Stimulated activated naive CD8-positive, alpha-beta T cell treated with anti-CD3 and anti-CD28 coated beads, Interleukin-15, amount 100 ng/mL, for 72 hours (primary cell): Measurements from ENCODE around the gene DRAM2.

Experiments
- ATAC-seq: fragments of 150-1000 bp; cut with Tn5 transposase; 2 replicates; pipeline ENCODE4 v1.10.0; 2021; ENCODE audit warnings: mild to moderate bottlenecking, moderate library complexity
- DNase-seq, 2 donors: peaks; one replicate each; pipeline ENCODE4 v3.0.0; 2021 to 2022
- H3K27ac Mint-ChIP-seq, 2 donors: one replicate each; pipeline ENCODE4 v1.8.0; 2022; ENCODE audit warnings: mild to moderate bottlenecking in 2 of 2, mixed read lengths in 2 of 2, moderate library complexity in 2 of 2
- H3K27me3 Mint-ChIP-seq: one replicate; pipeline ENCODE4 v1.8.0; 2022; ENCODE audit warnings: mixed read lengths
- H3K4me1 Mint-ChIP-seq: one replicate; pipeline ENCODE4 v1.8.0; 2022; ENCODE audit warnings: mild to moderate bottlenecking, mixed read lengths
- H3K4me3 Mint-ChIP-seq, 2 donors: one replicate each; pipeline ENCODE4 v1.8.0; 2022; ENCODE audit warnings: mild to moderate bottlenecking in 2 of 2, mixed read lengths in 2 of 2, moderate library complexity in 1 of 2
- H3K9me3 Mint-ChIP-seq, 2 donors: one replicate each; pipeline ENCODE4 v1.8.0; 2022; ENCODE audit warnings: mixed read lengths in 2 of 2

The DRAM2 gene

DNA sequence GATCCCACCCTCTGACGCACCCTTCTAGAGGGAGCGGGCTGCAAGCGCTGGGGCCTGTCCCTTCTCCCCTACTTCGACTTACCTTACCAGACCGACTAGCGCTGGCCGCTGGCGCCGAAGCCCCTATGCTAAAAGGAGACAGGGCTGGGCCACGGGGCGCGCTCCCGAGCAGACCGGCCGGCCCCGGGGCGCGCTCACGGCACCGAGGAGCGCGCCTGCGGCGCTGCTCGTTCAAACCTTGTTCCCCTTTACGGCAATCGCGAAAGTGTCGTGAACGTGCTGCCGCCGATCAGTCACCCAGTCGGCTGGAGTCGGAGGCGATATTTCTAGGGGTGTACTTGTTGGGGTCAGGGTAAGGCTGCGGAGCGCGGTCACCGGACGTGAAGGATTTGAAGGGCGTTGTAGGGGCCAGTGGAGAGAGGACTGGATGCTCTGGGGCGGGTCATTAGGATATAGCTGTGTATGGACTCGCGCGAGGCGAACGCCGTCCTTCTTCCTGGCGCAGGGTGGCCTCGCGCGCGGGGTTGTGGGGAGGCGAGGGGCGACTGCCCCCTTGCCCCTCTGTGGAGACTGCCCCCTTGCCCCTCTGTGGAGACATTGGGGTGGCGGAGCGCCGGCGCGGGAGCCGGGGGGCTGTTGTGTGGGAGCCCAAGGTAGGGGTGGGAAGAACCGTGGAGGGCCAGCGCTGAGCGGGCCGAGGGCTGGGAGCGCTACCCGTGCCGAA lies at the start of gene DRAM2, which contains the start of gene CEPT1:
TSS of gene DRAM2 (minus strand) at position 138 of the 724 bp plus-strand sequence. CDS start 8,539 bp downstream, outside the sequence.
TSS of gene CEPT1 (plus strand) at position 268 of the 724 bp plus-strand sequence. CDS start 7,492 bp downstream, outside the sequence.
- Mint-ChIP-seq H3K4me1 (peaks cover 51% of the 10 kb centered on the region), H3K27me3 (no peaks in the 10 kb centered on the region)
- peak; percentile 90 for ATAC-seq

DNA sequence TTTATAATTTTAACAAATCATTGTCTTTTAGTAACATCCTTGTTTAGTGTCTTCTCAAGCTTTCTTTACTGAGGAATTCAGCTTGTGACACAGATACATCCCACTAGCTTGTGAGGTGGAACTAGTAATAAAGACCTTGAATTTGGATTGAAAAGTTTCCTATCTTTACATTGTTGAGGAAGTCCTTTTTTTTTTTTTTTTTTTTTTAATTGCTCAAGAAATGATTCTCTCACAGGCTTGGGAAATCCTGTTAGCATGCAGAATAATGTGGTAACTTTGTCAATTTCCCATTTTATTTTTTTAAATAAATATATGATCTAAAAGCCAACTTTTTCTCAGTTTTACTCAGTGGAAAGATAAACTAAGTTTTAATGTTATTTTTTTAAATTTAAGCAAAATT lies 44.8 kb upstream of the DRAM2 start:
- no peak overlapping the region for H3K4me3 Mint-ChIP-seq
- no peak for ATAC-seq
- H3K27ac Mint-ChIP-seq, result no peak overlapping the region
- no peak for DNase-seq
- peaks cover 79% of the 10 kb centered on the region for H3K4me1 Mint-ChIP-seq
- H3K27me3 Mint-ChIP-seq, result no peaks in the 10 kb centered on the region
- H3K9me3 Mint-ChIP-seq, result no peaks in the 10 kb centered on the region

More for the DNA sequence above, at the start of gene DRAM2, which contains the start of gene CEPT1:
- no peaks in the 10 kb centered on the region for H3K9me3 Mint-ChIP-seq
- peak within 1 kb of the TSS; percentile 93 to 99 for H3K4me3 Mint-ChIP-seq
- peak within 1 kb of the TSS; percentile 97 to 99 for H3K27ac Mint-ChIP-seq
- peak; percentile 88 to 92 for DNase-seq

DNA sequence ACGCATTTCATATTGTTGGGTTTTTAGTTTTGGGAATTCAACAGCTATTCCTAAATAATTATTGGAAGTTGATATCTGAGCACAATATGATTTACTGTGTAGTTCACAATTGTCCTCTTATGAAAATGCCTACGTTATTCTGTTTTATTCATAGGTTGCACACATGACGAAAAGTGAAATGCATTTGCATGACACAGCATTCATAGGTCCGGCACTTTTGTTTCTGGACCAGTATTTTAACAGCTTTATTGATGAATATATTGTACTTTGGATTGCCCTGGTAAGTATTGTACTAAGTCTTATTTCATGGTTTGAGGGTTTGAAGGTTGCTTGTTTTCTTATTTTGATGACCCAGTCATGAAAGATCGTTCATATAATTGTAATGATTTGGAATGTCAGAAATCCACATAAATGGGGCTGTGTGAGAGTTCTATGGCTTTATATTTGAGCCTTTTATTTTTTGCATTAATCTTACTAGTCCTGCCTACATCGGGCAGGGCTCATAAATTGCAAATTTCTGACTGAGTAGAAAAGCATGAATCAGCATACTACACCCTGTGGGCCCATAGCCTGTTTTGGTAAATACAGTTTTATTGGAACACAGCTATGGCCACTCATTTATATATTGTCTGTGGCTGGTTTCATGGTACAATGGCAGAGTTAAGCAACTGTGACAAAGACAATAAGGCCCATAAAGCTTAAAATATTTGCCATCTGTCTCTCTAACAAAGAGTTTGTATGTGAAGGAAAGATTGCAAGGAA lies 43.6 kb upstream of the DRAM2 start:
- no peak overlapping the region for H3K4me3 Mint-ChIP-seq
- H3K27me3 Mint-ChIP-seq, result no peaks in the 10 kb centered on the region
- peak overlapping the region in 1 of 2 donors; percentile 34 for H3K27ac Mint-ChIP-seq
- peak; percentile 54 for ATAC-seq
- no peaks in the 10 kb centered on the region for H3K9me3 Mint-ChIP-seq
- H3K4me1 Mint-ChIP-seq, result peaks cover 67% of the 10 kb centered on the region
- no peak for DNase-seq

DNA sequence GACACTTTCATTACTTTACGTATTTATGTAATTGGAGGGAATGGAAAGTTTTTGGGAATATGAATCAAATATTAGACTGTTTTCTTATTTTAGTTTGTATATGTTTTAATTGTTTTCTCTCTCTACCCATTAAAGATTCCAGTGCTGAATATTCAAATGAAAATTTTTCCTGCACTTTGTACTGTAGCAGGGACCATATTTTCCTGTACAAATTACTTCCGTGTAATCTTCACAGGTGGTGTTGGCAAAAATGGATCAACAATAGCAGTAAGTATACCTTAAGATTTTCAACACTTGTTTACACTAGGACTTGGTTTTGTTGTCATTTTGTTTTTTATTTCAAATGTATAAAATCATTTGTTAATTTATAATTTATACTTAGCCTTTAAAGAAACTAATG lies 42.2 kb upstream of the DRAM2 start:
- H3K9me3 Mint-ChIP-seq, result no peaks in the 10 kb centered on the region
- no peak overlapping the region for H3K4me3 Mint-ChIP-seq
- H3K27me3 Mint-ChIP-seq, result no peaks in the 10 kb centered on the region
- H3K4me1 Mint-ChIP-seq, result peaks cover 53% of the 10 kb centered on the region
- DNase-seq, result no peak
- no peak overlapping the region for H3K27ac Mint-ChIP-seq
- no peak for ATAC-seq

DNA sequence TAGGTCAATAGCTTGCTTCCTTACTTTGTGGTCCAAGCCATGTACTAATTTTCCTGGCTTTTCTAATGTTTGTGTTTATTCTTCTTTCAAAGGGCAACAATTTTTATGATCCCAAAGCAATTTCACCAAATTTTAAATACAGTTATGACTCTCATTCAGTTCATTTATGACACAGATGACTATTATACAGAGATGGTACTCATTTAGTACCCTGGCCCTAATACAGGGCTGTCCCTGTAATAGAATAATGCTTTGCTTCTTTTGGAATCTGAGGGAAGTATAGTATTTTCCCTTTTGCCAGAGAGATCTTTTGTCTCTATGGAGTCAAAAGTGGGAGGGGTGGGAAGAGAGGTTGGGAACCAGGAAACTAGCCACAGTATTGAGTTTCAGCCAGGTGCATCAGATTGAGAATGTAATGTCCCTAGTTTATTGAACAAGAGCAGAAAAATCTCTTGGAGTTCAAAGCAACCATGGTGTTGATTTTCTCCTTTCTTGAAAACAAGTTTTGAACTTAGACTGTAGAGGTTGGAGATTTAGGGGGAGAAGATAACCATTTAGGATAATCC lies 40.2 kb upstream of the DRAM2 start:
- no peak overlapping the region for H3K27ac Mint-ChIP-seq
- DNase-seq, result no peak
- no peak overlapping the region for H3K4me3 Mint-ChIP-seq
- peak; percentile 81 for ATAC-seq
- no peaks in the 10 kb centered on the region for H3K9me3 Mint-ChIP-seq
- H3K4me1 Mint-ChIP-seq, result peaks cover 37% of the 10 kb centered on the region
- H3K27me3 Mint-ChIP-seq, result no peaks in the 10 kb centered on the region

DNA sequence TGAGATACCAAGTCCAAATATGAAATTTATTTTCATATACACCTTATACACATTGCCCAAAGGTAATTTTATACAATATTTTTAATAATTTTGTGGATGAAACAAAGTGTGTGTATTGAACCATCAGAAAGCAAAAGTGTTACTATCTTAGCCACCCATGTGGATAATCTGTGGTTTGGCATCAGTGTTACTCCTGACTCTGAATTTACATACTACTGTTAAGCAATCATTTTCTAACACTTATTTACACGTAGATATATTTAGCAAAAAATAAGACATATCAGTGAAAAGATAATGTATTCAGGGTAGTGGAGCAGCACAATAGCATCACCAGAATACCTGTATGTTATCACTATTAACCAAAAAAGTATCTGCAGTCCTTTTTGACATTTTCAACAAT lies 36.8 kb upstream of the DRAM2 start:
- no peaks in the 10 kb centered on the region for H3K27me3 Mint-ChIP-seq
- no peaks in the 10 kb centered on the region for H3K9me3 Mint-ChIP-seq
- H3K27ac Mint-ChIP-seq, result peak overlapping the region in 1 of 2 donors; percentile 44
- no peak for DNase-seq
- H3K4me1 Mint-ChIP-seq, result peaks cover 33% of the 10 kb centered on the region
- no peak overlapping the region for H3K4me3 Mint-ChIP-seq
- no peak for ATAC-seq

DNA sequence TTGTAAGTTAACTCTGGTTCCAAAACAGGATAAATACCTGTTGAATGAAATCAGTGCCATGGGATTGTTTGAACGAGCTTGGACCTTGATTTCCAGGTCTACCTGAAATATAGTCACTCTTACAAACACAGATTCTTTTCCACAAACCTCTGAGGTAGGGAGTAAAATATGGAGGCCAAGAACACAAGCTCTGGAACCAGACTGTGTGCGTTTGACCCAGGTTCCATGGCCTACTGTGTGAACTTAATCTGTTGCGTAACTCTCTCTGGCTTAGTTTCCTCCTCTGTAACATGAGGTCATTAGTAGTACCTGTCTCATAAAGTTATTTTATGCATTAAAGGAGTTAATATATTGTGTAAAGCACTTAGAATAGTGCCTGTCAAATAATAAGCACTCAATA lies 35.5 kb upstream of the DRAM2 start:
- Mint-ChIP-seq H3K27ac (no peak overlapping the region), H3K4me3 (no peak overlapping the region), H3K4me1 (peaks cover 32% of the 10 kb centered on the region), H3K9me3 (no peaks in the 10 kb centered on the region), H3K27me3 (no peaks in the 10 kb centered on the region)
- DNase-seq (no peak), ATAC-seq (no peak)

DNA sequence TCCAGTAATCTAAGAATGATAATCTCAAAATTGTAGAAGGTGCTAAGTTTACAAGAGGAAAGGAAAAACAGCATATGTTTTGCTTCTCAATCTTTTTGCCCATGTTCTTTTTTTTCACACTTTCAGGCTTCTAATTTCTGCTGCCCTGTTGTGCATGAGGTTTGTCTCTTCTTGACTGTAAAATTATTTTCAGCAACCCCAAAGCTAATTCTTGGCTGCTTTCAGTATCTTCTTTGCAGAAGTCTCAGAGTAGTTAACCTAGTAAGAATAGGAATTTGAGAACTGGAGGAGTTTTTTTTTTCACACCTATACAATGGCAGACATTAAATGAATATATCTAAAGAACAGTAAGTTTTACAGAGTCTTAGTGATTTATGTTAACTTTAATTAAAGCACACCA lies 34.2 kb upstream of the DRAM2 start:
- Mint-ChIP-seq H3K4me1 (peaks cover 26% of the 10 kb centered on the region), H3K9me3 (no peaks in the 10 kb centered on the region), H3K27ac (no peak overlapping the region), H3K27me3 (no peaks in the 10 kb centered on the region), H3K4me3 (no peak overlapping the region)
- DNase-seq, result no peak
- ATAC-seq, result no peak

DNA sequence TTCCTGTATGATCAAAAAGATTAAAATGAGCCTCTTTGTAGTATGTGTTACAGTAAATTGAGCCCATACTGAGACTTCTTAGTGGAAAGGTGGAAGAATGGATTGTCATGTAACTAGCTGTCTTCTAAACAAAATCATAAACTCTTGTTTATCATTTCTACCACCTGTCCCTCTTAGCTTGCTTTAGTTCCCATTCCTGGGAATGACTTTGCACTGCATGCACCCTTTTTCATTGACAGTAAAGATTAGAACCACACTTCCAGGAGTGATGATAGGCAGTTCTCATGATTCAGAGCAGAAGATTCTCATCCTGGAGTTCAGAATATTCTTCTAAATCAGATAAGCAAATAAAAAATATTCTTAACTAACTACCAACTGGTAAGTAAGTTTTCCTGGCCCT lies 32.6 kb upstream of the DRAM2 start:
- H3K27me3 Mint-ChIP-seq, result no peaks in the 10 kb centered on the region
- ATAC-seq, result no peak
- H3K9me3 Mint-ChIP-seq, result no peaks in the 10 kb centered on the region
- H3K4me1 Mint-ChIP-seq, result peaks cover 26% of the 10 kb centered on the region
- H3K4me3 Mint-ChIP-seq, result no peak overlapping the region
- DNase-seq, result no peak
- no peak overlapping the region for H3K27ac Mint-ChIP-seq

DNA sequence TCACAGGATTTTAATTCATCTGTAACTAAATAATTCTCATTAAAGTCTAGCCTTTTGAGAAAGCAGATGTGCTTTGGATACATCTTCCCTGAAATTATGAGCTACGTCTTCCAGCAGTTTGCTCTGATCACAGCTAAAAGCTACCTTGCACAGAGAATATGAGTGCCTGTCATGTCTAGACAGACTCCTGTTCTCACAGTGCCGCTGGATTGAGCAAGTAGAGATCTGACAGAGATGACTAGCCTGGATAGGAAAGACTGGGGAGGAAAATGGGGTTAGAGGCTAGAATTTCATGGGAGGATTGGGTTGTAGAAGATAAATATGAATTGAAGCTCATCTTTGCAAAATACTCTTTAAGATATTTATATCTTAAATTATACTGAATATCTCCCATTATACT lies 24.3 kb upstream of the DRAM2 start:
- Mint-ChIP-seq H3K27ac (no peak overlapping the region), H3K4me3 (no peak overlapping the region)
- DNase-seq, result no peak

DNA sequence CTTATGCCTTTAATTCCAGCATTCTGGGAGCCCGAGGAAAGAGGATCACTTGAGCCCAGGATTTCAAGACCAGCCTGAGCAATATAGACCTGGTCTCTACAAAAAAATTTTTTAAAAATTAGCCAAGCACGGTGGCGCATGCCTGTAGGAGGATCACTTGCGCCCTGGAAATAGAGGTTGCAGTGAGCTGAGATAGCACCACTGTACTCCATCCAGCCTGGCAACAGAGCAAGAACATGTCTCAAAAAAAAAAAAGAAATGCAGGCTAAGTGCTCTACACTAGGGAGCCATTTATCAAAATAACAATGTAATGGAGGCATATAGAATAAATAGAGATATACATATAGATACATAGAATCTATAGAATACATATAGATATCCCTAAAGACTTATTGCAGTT lies 23.5 kb upstream of the DRAM2 start:
- no peaks in the 10 kb centered on the region for H3K9me3 Mint-ChIP-seq
- ATAC-seq (no peak), DNase-seq (no peak)
- no peaks in the 10 kb centered on the region for H3K4me1 Mint-ChIP-seq
- H3K27me3 Mint-ChIP-seq, result no peaks in the 10 kb centered on the region
- no peak overlapping the region for H3K4me3 Mint-ChIP-seq
- no peak overlapping the region for H3K27ac Mint-ChIP-seq

More for the DNA sequence above, 24.3 kb upstream of the DRAM2 start:
- Mint-ChIP-seq H3K9me3 (no peaks in the 10 kb centered on the region), H3K27me3 (no peaks in the 10 kb centered on the region), H3K4me1 (no peaks in the 10 kb centered on the region)
- ATAC-seq, result no peak

DNA sequence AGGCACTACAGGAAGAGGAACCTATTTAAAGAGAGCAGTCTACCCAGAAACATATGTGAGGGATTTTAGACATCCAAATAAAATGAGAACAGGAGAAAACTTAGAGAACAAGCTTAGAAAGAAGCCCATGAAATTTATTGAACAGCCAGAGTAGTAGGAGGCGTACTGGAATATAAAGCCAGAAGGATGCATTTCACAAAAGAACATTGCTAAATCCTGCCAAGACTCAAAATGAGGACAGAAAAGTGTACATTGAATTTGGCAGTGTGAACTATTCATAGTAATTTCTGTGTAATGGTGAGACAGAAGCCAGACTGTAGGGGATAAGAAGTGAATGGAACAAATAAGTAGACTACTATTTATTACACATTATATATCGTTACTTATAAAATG lies 22.6 kb upstream of the DRAM2 start:
- no peaks in the 10 kb centered on the region for H3K27me3 Mint-ChIP-seq
- no peak overlapping the region for H3K4me3 Mint-ChIP-seq
- no peaks in the 10 kb centered on the region for H3K4me1 Mint-ChIP-seq
- DNase-seq (no peak), ATAC-seq (no peak)
- H3K9me3 Mint-ChIP-seq, result no peaks in the 10 kb centered on the region
- H3K27ac Mint-ChIP-seq, result no peak overlapping the region

DNA sequence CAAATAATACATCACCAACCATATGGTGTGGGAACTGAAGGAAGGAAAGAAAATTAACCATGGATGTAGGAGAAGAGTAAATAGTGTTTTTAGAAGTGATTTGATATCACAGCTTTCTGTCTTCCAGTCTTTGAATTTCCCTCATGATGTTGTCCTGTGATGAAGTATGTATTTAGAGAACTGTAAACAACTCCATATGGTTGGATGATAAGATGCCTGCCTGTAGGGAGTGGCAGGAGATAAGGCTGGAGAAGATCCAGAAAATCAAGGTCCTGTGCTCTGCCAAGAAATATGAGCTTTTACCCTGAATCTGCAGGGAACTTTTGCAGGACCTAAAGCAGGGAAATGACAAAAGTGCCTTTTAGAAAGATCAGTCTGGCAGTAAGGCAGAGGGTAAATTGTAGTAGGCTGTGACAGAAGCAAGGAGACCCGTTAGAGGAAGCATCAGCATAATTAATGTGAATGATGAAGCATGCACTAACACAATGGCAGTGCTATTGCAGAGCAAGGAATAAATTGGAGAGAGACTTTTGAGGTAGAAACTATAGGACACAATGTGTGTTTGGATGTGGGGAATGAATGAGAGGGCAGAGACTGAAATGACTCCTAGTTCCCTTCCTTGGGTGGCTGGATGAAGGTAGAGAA lies 22.1 kb upstream of the DRAM2 start:
- Mint-ChIP-seq H3K9me3 (no peaks in the 10 kb centered on the region), H3K4me1 (no peaks in the 10 kb centered on the region), H3K4me3 (no peak overlapping the region), H3K27me3 (no peaks in the 10 kb centered on the region), H3K27ac (no peak overlapping the region)
- no peak for ATAC-seq
- DNase-seq, result no peak

DNA sequence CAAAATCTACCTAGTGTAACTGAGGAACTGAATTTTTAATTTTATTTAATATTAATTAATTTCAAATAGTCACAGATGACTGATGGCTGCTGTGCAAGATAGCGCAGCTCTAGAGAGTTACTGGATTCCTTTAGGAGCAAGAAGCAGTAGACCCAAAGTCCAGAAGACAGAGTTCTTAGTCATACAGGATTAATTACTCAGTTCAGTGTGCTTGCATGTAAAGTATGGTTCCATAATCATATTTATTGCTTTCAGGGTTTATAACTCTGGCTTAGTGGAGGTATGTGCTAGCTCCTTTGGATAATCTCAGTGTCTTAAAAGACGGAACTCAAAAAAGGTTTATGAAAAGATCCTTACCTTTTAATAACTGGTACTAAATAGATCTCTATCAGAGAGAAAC lies 17.5 kb upstream of the DRAM2 start:
- no peaks in the 10 kb centered on the region for H3K27me3 Mint-ChIP-seq
- DNase-seq, result no peak
- no peaks in the 10 kb centered on the region for H3K9me3 Mint-ChIP-seq
- no peak overlapping the region for H3K4me3 Mint-ChIP-seq
- peaks cover 34% of the 10 kb centered on the region for H3K4me1 Mint-ChIP-seq
- ATAC-seq, result no peak
- H3K27ac Mint-ChIP-seq, result no peak overlapping the region

DNA sequence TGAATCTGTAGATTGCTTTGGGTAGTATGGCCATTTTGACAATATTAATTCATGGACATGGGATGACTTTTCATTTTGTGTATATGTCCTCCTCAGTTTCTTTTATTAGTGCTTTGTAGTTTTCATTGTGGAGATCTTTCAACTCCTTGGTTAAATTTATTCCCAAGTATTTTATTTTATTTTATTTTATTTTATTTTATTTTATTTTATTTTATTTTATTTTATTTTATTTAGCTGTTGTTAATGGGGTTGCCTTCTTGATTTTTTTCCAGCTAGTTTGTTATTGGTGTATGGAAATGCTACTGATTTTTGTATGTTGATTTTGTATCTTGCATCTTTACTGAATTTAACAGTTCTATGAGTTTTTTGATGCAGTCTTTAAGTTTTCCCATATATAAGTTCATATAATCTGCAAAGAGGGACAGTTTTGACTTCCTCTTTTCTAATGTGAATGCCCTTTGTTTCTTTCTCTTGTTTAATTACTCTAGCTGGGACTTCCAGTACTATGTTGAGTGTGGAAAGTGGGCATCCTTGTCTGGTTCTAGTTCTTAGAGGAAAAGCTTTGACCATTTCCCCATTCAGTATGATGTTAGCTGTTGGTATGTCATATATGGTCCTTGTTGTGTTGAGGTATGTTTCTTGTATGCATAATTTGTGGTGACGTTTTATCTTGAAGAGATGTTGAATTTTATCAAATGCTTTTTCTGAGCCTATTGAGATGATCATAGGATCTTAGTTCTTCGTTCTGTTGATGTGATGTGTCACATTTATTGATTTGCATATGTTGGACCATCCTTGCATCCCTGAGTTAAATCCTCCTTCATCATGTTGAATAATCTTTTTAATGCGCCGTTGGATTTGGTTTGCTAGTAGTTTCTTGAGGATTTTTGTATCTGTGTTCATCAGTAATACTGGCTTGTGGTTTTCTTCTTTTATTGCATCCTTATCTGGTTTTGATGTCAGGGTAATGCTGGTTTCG lies 14.4 kb upstream of the DRAM2 start:
- Mint-ChIP-seq H3K4me3 (no peak overlapping the region), H3K27ac (no peak overlapping the region)
- no peak for ATAC-seq

More for the DNA sequence above, 14.4 kb upstream of the DRAM2 start:
- no peak for DNase-seq
- Mint-ChIP-seq H3K27me3 (no peaks in the 10 kb centered on the region), H3K9me3 (no peaks in the 10 kb centered on the region), H3K4me1 (peaks cover 62% of the 10 kb centered on the region)
